ENCODE data around the gene SPPL3.
"Not testable (repeated sequence)": the region's sequence is repeated elsewhere in the genome, so short reads cannot be mapped to it uniquely, and the experiment has no call there.

Gene SPPL3

DNA sequence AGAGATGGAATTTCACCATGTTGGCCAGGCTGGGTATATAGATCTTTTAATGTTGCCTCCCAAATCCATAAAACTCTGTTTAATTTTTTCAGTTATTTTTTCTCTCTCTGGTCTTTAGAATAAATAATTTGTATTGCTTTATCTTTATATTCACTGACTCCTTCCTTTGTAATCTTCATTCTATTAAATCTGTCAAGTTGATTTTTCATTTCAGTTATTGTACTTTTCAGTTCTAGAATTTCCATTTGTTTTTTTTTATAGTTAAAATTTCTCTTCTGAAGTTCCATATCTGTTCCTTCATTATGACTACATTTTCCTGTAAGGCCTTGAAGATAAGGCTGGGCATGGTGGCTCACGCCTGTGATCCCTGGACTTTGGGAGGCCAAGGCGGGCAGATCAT, 13.6 kb upstream of the SPPL3 start:
- no peak for DNase-seq

DNA sequence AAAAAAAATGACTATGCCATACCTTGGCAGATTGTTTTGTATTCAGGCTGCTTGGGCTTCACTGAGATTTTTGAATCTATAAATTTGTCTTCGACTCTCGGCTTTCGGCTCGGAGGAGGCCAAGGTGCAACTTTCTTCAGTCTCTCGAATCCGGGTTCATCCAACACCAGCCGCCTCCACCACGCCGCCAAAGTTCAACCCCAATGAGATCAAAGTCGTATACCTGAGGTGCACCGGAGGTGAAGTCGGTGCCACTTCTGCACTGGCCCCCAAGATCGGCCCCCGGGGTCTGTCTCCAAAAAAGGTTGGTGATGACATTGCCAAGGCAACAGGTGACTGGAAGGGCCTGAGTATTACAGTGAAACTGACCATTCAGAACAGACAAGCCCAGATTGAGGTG, 12.4 kb upstream of the SPPL3 start:
- no peak for DNase-seq

DNA sequence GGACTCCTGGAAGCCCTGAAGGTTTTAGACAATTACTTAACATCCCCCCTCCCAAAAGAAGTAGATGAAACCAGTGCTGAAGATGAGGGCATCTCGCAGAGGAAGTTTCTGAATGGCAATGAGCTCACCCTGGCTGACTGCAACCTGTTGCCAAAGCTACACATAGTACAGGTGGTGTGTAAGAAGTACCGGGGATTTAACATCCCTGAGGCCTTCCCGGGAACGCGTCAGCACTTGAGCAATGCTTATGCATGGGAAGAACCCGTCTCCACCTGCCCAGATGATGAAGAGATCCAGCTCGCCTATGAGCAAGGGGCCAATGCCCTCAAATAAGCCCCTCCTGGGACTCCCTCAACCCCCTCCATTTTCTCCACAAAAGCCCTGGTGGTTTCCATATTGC, 10.6 kb upstream of the SPPL3 start:
- DNase-seq, result no peak

DNA sequence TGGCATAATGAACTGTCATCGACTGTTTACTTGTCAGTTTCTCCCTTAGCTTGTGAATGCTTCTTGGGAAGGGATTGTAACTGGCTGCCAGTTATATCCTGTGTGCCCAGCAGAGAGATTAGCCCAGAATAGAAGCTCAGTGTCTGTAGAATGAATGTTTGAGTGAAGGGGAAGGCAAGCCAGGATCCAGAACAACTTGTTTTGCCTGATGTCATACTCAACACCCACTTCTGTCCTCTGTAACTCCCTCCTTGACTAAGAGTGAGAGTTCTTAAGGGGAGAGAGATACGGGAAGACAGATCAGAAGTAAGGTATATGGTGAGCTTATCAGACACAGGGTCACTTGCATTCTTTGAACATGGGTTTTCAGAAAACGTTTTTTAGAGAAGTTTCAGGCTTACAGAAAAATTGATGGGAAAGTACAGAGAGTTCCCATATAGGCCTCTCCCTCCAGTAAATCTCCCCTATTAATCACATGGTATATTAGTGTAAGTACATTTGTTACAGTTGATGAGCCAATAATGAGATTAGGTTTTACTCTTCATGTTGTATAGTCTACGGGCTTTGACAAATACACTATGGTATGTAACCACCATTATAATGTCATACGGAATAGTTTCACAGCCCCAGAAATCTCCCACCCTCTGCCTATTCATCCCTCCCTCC, 5.6 kb upstream of the SPPL3 start:
- no peak for DNase-seq

DNA sequence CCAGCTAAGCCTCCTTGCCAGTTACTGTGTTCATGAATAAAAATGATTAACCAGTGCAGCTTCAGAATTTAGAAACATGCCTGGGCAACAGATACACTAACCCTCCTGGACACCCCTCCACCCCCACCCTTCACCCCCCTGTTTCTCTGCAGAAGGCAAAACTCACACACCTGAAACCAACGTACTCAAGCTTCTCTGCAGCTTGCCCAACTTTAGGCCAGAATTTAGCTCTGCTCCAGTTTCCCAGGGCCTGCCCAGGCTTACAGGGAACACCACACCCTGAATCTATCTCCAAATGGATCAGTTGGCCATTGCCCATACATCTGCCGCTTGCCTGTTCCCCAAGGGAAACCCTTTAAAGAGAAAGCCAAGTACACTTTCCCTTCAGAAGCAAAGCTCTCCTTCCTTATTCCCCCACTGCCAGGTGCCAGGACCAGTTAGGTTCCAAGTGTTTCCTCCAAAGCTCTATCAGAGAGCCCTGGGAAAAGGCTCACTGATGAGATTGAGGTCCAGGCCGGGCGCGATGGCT, 1.8 kb upstream of the SPPL3 start:
- no peak for DNase-seq

DNA sequence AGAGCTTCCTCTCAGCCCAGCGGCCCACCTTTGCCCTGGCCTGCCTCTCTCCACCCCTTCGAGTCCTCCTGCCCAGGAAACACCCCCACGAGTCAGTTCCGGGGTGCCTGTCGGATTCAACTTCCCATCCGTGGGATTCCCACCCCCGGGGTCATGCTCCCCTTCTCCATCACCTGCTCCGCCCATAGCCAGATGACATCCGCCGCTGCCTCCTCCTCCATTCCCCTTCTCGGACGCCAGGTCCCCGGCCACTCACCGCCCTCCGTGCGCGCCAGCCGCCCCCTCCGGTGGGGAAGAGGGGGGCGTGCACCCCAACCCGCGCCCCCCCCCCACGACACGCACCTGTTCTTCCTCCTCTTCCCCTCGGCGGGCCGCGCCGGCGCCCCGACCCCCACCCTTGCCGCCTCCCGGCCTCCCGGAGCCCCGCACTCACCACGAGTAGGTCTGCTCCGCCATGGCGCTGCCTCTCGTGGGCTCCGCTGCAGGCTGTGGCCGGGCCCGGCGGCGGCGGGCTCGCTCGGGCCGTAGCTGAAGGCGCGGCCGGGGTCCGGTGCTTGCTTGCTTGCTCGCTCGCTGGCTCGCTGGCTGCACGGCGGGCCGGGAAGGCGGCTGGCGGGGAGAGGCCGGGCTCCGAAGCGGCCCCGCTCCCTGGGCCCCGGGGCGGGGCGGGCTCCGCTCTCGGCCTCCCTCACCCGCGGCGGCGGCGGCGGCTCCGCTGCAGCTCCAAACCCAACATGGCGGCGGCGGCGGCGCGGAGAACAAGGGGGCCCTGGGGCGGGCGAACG, 554 bp downstream of the SPPL3 start:
- DNase-seq, result peak; percentile 65

DNA sequence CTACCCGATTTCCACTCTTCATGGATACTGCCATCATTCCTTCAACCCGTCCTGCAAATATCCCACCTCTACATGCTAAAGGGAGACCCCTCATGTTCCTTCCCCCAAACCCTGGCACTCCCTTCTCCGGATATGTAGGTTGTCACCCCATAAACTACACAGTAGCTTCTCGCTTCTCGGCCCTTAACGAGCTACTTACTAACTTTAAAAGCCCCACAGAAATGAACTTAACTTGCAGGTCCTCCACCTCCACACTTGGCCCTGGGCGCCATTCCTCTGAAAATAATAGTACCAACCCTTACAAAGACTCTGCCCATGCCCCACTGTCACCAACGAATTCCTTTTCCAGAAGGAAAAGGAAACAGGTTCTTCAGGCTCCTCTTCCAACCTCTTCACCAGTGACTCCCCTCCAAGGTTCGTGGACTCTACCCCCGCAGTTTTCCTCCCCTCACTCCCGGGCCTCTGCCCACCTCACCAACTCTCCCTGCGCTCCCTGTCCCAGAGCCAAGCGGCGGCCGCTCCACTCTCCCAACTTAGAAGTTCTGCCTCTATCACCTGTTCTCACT, 1.2 kb downstream of the SPPL3 start:
- no peak for DNase-seq

DNA sequence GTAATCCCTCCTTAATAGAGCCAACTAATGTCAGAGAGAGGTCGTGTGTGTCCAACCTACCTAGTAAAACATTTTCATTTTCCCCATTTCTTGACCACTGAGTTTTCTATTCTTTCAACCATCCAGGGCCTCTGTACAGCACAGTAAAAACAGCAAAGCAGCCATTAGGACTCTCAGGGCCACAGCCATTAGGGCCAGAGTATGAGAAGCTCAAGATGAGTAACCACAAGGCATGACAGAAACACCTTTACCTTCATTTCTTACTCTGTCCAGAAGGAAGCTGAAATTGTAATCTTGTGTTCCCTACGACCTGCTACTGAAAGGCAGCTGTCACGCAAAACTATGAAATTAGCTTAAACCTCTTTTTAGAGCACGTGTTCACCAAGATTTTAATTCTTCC, 2.3 kb downstream of the SPPL3 start:
- no peak for DNase-seq

DNA sequence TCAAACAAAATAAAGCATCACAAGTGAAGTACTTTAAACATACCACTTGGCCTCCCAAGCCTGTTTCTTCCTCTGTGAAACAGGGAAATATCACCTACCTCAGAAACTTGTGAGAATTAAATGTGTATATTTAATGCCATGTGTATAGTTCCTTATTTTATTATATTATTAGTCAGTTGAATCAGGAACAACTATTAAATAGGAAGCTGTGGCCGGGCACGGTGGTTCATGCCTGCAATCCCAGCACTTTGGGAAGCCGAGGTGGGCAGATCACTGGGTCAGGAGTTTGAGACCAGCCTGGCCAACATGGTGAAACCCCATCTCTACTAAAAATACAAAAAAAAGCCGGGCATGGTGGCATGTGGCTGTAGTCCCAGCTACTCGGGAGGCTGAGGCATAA, 3.1 kb downstream of the SPPL3 start:
- DNase-seq, result not testable (repeated sequence)

DNA sequence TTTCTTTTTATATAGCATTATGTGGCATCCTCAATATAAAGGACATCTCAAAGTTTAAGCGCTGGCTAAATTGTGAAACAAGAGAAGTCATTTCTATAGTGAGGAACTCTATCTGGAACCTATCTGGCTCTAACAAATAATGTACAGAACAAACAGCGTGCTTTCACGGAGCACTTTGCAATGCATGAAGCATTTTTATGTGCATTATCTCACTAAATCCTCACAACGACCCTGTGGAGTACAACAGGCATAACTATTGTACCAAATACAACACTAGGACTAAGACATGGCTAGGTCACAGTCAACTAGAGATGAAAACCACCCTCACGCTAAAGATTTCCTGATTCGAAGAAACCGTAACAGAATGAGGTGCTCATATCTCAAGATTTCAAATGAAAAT, 8.6 kb downstream of the SPPL3 start:
- DNase-seq, result no peak

DNA sequence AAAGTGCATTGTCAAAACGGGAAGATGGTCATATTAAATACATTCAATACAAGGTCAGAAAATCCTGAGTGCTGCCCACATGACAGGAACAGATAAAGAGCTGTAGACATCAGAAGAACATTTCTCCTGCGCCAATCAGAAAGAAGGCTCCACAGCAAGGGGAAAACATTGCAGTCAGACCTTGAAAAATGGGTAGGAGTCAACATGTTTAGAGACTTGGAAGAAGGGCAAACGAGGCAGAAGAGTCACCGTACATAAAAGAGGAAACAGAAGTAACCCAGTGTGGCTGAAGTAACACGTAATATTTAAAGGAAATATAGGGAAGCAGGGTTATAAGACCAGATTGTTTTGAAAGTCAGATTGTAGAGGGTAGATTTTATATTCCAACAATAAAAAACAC, 11.9 kb downstream of the SPPL3 start:
- no peak for DNase-seq

DNA sequence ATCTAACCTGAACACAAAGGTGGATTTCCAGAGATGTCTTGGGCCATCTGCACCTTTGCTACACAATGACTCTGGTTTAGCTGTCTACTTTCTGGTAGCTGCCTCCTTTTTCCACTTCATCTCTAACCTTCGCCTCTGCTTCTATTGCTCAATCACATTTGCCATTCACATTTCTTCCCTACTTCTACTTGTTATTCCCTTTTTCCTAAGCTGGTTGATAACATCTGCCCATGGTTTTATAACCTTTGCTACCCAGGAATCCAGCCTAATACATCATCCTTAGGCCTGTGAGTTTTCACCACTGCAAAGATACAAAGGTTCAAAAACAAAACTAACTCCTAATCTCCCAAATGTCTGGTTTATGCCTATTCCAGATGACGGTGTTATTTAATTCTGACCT, 13.2 kb downstream of the SPPL3 start:
- DNase-seq, result no peak

DNA sequence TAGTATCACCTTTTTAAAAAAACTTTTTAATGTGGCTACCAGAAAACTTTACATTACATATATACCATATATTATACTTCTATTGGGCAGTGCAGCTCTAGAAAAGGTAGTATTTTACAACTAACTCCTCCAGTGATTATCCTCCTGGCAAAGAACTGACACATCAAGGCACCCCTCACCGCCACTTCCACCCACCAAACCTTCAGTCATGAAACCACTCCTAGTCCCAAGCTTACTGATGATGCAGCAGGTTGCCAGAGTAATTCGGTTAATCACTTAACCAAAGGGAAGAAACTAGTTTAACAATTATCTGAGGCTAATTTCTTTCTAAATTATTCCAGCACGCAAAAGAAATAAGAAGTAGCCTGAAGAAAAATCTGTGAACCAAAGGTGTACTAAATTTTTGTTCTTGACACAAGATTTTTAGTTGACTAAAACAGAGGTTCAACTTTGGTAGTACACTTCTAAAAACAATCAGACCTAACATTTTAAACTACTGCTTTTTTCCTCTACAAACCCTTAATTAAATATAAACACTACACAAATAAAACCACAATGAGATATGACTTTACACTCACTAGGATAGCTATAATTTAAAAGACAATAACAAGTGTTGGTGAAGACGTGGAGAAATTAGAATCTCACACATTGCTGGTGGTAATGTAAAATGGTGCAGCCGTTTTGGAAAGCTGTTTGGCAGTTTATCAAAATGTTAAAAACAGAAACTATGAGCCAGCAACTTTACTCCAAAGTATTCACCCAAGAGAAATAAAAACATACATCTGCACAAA, 16.7 kb downstream of the SPPL3 start:
- no peak for DNase-seq

DNA sequence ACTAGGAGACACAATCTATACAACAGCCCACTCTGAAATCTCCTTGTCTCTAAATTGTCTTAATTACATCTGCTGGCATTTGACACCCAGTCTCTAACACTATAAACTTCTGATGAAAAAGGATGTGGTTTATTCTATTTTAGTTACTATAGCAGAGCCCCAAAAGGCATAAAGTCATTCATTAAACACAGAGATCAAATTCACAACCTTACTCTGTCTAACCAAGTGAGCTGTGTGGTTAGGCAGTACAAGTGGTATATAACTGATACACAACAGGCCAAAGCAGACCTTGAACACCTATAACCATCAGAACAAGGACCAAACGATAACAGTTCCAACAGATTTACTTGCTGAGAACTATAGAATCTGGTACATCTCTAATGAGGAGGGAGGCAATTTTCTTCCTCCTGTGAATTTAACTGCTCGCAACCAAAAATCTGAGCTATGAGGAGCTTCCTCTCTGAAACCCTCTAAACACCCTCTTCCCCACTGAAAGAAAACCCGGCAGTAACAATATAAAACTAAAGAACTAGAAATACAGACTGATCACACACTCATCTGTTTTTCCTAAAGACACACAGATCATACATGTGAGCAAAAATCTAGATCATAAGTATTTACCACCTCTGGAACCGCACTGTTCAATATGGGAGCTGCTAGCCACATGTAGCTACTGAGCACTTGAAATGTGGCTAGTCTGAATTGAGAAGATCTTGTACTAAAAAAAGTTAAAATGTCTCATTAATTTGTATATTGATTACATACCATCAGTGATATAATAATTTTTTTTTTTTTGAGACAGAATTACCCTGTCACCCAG, 17.7 kb downstream of the SPPL3 start:
- DNase-seq, result no peak

DNA sequence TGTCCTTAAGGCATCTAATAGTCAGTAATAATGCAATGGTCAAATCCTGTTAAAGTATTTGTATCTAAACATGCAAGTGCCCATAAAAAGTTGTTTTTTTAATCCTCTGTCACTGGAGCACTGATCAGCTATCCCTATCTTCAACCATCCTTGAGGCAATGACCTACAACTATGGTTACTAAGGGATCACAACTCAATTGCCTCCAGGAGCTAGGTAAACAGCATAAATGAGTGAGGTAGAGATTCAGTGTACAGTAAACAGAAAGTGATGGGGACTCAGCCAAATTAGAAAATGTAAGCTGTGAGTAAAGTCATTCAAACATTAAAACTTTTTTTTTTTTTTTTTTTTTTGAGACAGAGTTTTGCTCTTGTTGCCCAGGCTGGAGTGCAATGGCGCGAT, 18.6 kb downstream of the SPPL3 start:
- DNase-seq, result no peak

DNA sequence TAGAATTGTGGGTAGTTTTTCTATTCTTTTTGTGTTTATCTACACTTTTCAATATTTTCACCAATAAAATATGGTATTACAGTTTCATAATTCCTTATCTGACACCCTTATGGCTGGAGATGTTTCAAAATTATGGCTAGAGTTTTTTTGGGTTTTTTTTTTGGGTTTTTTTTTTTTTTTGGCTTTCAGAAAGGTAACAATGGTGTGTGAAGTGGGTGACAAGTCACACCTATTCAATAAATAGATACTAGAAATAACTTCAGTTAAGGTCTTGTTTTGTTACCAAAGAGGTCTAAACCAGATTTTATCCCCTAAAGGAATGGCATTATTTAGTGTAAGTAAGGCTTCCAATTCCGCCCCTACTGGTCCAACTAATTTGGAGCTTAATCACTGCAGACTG, 19.5 kb downstream of the SPPL3 start:
- no peak for DNase-seq

DNA sequence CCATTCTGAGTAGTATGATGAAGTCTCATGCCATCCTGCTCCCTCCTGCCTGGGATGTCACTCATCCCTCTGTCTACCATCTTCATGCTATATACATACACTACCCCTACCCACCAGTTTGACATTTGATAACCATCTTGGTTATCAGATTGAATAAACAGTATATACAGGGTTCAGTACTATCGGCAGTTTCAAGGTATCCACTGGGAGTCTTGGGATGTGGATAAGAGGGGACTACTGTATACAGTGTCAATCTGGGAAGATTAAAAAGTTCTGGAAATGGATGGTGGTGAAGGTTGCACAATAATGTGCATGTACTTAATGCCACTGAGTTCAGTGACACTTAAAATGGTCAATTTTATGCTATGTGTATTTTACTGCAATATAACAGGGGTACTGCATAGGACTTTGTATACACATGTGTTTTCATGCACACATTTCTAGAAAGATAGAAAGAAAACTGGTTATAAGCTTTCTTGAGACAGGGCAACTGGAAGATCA, 22.1 kb downstream of the SPPL3 start:
- no peak for DNase-seq

DNA sequence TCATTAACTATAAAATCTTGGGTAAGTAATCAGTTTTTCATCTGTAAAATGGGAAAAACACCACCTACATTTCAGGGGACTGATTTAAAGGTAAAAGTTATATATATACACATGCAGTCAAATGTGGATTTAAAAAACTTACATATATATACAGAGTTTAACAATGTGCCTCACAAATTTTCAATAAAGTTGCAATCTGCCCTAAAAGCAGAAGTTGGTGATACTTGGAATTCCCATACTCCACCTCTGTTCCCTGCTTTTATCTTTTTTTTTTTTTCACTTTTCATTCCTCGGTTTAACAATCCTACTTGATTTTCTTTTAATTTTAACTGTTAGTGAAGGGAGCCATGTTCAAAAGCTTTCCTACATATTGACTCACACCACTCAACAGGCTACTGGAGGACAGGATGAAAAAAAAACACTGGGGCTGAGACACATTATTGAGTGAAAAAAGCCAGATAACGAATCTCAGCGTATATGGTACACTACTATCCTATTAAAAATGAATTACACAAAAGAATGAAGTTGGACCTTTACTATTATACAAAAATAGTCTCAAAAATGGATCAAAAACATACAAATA, 24.3 kb downstream of the SPPL3 start:
- DNase-seq, result no peak

DNA sequence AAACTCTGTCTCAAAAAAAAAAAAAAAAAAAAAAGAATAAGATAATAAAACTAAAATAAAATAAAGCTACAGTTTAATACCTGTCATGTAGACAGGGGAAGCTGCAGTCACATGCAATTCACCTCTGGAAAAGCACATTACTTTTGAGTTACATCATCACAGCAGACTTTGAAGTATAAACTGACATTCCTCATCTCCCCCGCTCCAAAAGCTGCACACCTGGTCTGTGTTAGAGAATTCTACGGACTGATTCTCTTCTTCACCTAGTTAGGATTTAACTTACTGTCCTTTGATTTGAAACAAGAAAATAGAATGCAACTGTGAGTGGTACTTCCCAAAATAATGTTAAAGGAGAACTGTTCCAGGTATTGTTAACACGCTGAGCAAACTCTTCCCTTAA, 25.1 kb downstream of the SPPL3 start:
- no peak for DNase-seq

DNA sequence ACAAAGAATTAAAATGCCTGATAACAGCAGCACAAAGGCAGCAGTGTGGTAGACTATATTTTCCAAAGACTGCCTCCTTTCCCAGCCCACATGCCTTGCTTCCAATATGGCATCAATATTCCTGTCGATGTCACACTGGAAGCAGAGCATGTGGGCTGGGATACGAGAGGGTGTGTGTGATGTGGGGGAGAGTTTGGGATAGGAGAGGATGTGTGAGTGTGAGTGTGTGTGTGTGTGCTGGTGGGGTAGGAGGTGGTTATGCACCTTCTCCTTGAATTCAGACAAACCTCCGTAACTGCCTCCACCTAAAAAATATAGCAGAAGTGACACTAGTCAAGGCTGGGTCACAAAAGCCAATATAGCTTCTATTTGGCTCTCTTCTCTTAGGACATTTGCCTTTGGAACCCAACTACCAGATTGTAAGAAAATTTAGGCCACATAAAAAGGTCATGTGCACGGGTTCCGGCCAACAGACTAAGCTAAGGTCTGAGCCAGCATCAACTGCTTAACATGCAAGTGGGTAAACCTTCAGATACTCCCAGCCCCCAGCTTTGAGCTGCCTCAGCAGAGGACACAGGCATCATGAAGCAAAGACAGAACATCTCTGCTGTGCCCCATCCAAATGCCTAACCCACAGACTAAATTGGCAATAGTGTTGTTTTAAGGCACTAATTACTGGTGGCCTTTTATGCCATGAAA, 29.5 kb downstream of the SPPL3 start:
- no peak for DNase-seq

DNA sequence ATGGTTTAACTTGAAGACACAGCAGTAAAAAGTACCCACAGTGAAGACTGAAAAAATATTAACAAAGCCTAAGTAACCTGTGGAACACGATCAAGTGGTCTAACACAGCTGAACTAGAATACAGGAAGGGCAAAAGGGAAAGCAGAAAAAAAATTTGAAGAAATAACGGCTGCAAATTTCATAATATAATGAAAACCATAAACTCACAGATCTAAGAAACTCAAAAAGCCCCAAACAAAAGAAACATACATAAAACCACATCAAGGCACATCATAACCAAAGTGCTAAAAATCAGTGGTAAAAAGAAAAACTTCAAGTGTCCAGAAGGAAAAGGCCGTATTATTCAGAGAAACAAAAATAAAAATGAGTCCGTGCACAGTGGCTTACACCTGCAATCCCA, 30.9 kb downstream of the SPPL3 start:
- no peak for DNase-seq

All from T-helper 9 cell (primary cell).